ENCODE data around the gene TEX55. TPM values are rescaled to one million over a fixed set of nuclear protein-coding genes. Genes with fewer than 3 reads are reported as not detected.
"Not testable (repeated sequence)": the region's sequence is repeated elsewhere in the genome, so short reads cannot be mapped to it uniquely, and the experiment has no call there.

The TEX55 gene
- total RNA-seq (ENCODE audit: unreplicated experiment), result not detected
- long read RNA-seq, result 0 reads

GRCh38 chr3:119145500-119146167 is at the start of gene TEX55:
Gene TEX55 (plus strand): TSS chr3:119146165. CDS start chr3:119146190, 25 bp downstream.
- Mint-ChIP-seq H3K36me3 (ENCODE audit: unreplicated experiment) (no peaks in the 10 kb centered on the region), H3K4me3 (ENCODE audit: unreplicated experiment) (no peak within 1 kb of the TSS), H3K27ac (ENCODE audit: unreplicated experiment) (no peak within 1 kb of the TSS), H3K9me3 (ENCODE audit: unreplicated experiment) (no peaks in the 10 kb centered on the region), H3K27me3 (ENCODE audit: unreplicated experiment) (no peaks in the 10 kb centered on the region), H3K4me1 (ENCODE audit: low read depth, unreplicated experiment) (no peaks in the 10 kb centered on the region)
- TF ChIP-seq CTCF (IDR thresholded peaks at IDR 0.05; ENCODE audit: partially characterized antibody, unreplicated experiment), result peak; percentile 38
- no peak for DNase-seq

DNA sequence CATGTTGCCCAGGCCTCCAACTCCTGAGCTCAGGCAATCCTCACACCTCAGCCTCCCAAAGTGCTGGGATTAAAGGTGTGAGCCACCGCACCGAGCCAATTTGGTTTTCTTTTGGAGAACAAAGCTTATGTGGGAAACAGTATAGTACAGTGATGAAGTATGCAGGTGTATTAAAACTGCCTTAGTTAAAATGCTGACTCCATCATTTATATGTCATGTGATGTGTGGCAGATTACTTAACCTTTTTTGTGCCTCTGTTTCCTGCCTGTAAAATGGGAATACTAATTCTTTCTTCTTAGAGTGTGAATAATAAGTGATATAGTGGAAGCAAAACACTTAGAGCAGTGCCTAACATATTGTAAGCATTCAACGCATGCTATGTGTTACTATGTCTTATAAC is 48.0 kb upstream of the TEX55 start:
- no peak for DNase-seq
- Mint-ChIP-seq H3K27me3 (ENCODE audit: unreplicated experiment) (no peaks in the 10 kb centered on the region), H3K9me3 (ENCODE audit: unreplicated experiment) (no peaks in the 10 kb centered on the region), H3K27ac (ENCODE audit: unreplicated experiment) (no peak overlapping the region), H3K4me1 (ENCODE audit: low read depth, unreplicated experiment) (no peaks in the 10 kb centered on the region), H3K4me3 (ENCODE audit: unreplicated experiment) (no peak overlapping the region), H3K36me3 (ENCODE audit: unreplicated experiment) (no peaks in the 10 kb centered on the region)
- no peak for TF ChIP-seq CTCF (IDR thresholded peaks at IDR 0.05; ENCODE audit: partially characterized antibody, unreplicated experiment)

- Mint-ChIP-seq H3K9me3 (ENCODE audit: unreplicated experiment) (peaks cover 1% of the 10 kb centered on the region), H3K4me3 (ENCODE audit: unreplicated experiment) (no peak overlapping the region), H3K27me3 (ENCODE audit: unreplicated experiment) (no peaks in the 10 kb centered on the region), H3K4me1 (ENCODE audit: low read depth, unreplicated experiment) (no peaks in the 10 kb centered on the region), H3K27ac (ENCODE audit: unreplicated experiment) (no peak overlapping the region), H3K36me3 (ENCODE audit: unreplicated experiment) (no peaks in the 10 kb centered on the region)
- TF ChIP-seq CTCF (IDR thresholded peaks at IDR 0.05; ENCODE audit: partially characterized antibody, unreplicated experiment), result peak; percentile 66
- DNase-seq, result no peak
These were observed 47.2 kb upstream of the TEX55 start for GRCh38 chr3:119098619-119099222.

- Mint-ChIP-seq H3K9me3 (ENCODE audit: unreplicated experiment) (peaks cover 1% of the 10 kb centered on the region), H3K4me1 (ENCODE audit: low read depth, unreplicated experiment) (no peaks in the 10 kb centered on the region), H3K27me3 (ENCODE audit: unreplicated experiment) (no peaks in the 10 kb centered on the region), H3K36me3 (ENCODE audit: unreplicated experiment) (no peaks in the 10 kb centered on the region), H3K4me3 (ENCODE audit: unreplicated experiment) (no peak overlapping the region), H3K27ac (ENCODE audit: unreplicated experiment) (no peak overlapping the region)
- TF ChIP-seq CTCF (IDR thresholded peaks at IDR 0.05; ENCODE audit: partially characterized antibody, unreplicated experiment), result no peak
- DNase-seq, result no peak
These were observed 46.2 kb upstream of the TEX55 start for GRCh38 chr3:119099785-119100184.

GRCh38 chr3:119104031-119104430 is 41.9 kb upstream of the TEX55 start:
- no peaks in the 10 kb centered on the region for H3K36me3 Mint-ChIP-seq (ENCODE audit: unreplicated experiment)
- H3K27ac Mint-ChIP-seq (ENCODE audit: unreplicated experiment), result no peak overlapping the region
- no peak for DNase-seq
- H3K27me3 Mint-ChIP-seq (ENCODE audit: unreplicated experiment), result no peaks in the 10 kb centered on the region
- H3K4me3 Mint-ChIP-seq (ENCODE audit: unreplicated experiment), result no peak overlapping the region
- H3K4me1 Mint-ChIP-seq (ENCODE audit: low read depth, unreplicated experiment), result no peaks in the 10 kb centered on the region
- peaks cover 1% of the 10 kb centered on the region for H3K9me3 Mint-ChIP-seq (ENCODE audit: unreplicated experiment)
- no peak for TF ChIP-seq CTCF (IDR thresholded peaks at IDR 0.05; ENCODE audit: partially characterized antibody, unreplicated experiment)

- H3K9me3 Mint-ChIP-seq (ENCODE audit: unreplicated experiment); DNase-seq; H3K27me3 Mint-ChIP-seq (ENCODE audit: unreplicated experiment); H3K4me3 Mint-ChIP-seq (ENCODE audit: unreplicated experiment); H3K4me1 Mint-ChIP-seq (ENCODE audit: low read depth, unreplicated experiment); H3K27ac Mint-ChIP-seq (ENCODE audit: unreplicated experiment): not testable (repeated sequence)
- peaks cover 35% of the 10 kb centered on the region for H3K36me3 Mint-ChIP-seq (ENCODE audit: unreplicated experiment)
These were observed 27.6 kb upstream of the TEX55 start for GRCh38 chr3:119118330-119118729.
